Skeletal muscle tissue (tissue), 4 donors: ENCODE results near the gene CCDC28A. TPM values are rescaled to one million over a fixed set of nuclear protein-coding genes. Genes with fewer than 3 reads are reported as not detected.

ENCODE experiments used
- H3K27ac ChIP-seq: one replicate; pipeline ENCODE4 v1.7.0; 2013; ENCODE audit warnings: mild to moderate bottlenecking, low read depth, low read length, inconsistent platforms
- H3K27me3 ChIP-seq, 3 donors: one replicate each; pipeline ENCODE4 v1.7.0; 2013; ENCODE audit warnings: low read length in 3 of 3; ENCODE audit not compliant: control insufficient read depth in 3 of 3, insufficient read depth in 3 of 3
- H3K36me3 ChIP-seq, 3 donors: one replicate each; pipeline ENCODE4 v1.7.0; 2013; ENCODE audit warnings: low read length in 3 of 3; ENCODE audit not compliant: control insufficient read depth in 3 of 3, insufficient read depth in 3 of 3
- H3K4me1 ChIP-seq, 3 donors: one replicate each; pipeline ENCODE4 v1.7.0; 2013; ENCODE audit warnings: low read length in 3 of 3, mild to moderate bottlenecking in 3 of 3; ENCODE audit not compliant: control insufficient read depth in 3 of 3, insufficient read depth in 3 of 3
- H3K4me3 ChIP-seq, 3 donors: one replicate each; pipeline ENCODE4 v1.7.0; 2013; ENCODE audit warnings: low read length in 3 of 3
- H3K9ac ChIP-seq, 3 donors: one replicate each; pipeline ENCODE4 v1.7.0; 2013; ENCODE audit warnings: low read length in 3 of 3, mild to moderate bottlenecking in 3 of 3, moderate library complexity in 2 of 3, low read depth in 1 of 3
- H3K9me3 ChIP-seq, 3 donors: one replicate each; pipeline ENCODE4 v1.7.0; 2013; ENCODE audit warnings: low read length in 3 of 3; ENCODE audit not compliant: control insufficient read depth in 3 of 3
- total RNA-seq: library from RNA; depleted of rRNA; stranded (reverse); fragments of >200 nt; gene quantifications from one replicate; pipeline ENCODE4 v1.2.3, GENCODE V29; 2014
- donor health status: Osteomylitis.

Gene CCDC28A
- total RNA-seq, 1 donor from 2014 or later, result 11.0 TPM

- H3K4me3 ChIP-seq, result no peak overlapping the region
- H3K9me3 ChIP-seq, result no peaks in the 10 kb centered on the region
- no peaks in the 10 kb centered on the region for H3K4me1 ChIP-seq
- no peak overlapping the region for H3K9ac ChIP-seq
- no peak overlapping the region for H3K27ac ChIP-seq
- peaks cover 0 to 3% (median 0%) of the 10 kb centered on the region in 3 donors for H3K27me3 ChIP-seq
- H3K36me3 ChIP-seq, result no peaks in the 10 kb centered on the region
Observed at GRCh38 chr6:138809677-138810076, 36.1 kb downstream of the CCDC28A start.

- Histone ChIP-seq H3K27me3 (no peaks in the 10 kb centered on the region), H3K9ac (no peak overlapping the region), H3K4me3 (no peak overlapping the region), H3K27ac (no peak overlapping the region), H3K9me3 (no peaks in the 10 kb centered on the region), H3K36me3 (no peaks in the 10 kb centered on the region), H3K4me1 (no peaks in the 10 kb centered on the region)
Observed at GRCh38 chr6:138811866-138812265, 38.3 kb downstream of the CCDC28A start.

- Histone ChIP-seq H3K36me3 (no peaks in the 10 kb centered on the region), H3K27ac (no peak overlapping the region), H3K27me3 (no peaks in the 10 kb centered on the region), H3K4me1 (no peaks in the 10 kb centered on the region), H3K9ac (no peak overlapping the region), H3K9me3 (no peaks in the 10 kb centered on the region), H3K4me3 (no peak overlapping the region)
Observed at GRCh38 chr6:138814179-138814834, 40.7 kb downstream of the CCDC28A start.

- H3K27me3 ChIP-seq, result no peaks in the 10 kb centered on the region
- no peak overlapping the region for H3K4me3 ChIP-seq
- H3K9me3 ChIP-seq, result no peaks in the 10 kb centered on the region
- H3K27ac ChIP-seq, result no peak overlapping the region
- H3K9ac ChIP-seq, result no peak overlapping the region
- no peaks in the 10 kb centered on the region for H3K4me1 ChIP-seq
- H3K36me3 ChIP-seq, result no peaks in the 10 kb centered on the region
Observed at GRCh38 chr6:138815221-138815620, 41.7 kb downstream of the CCDC28A start.

- no peak overlapping the region for H3K27ac ChIP-seq
- no peak overlapping the region for H3K9ac ChIP-seq
Observed at GRCh38 chr6:138815797-138816528, 42.4 kb downstream of the CCDC28A start.

GRCh38 chr6:138817799-138818198, 44.2 kb downstream of the CCDC28A start:
- Histone ChIP-seq H3K4me1 (no peaks in the 10 kb centered on the region), H3K9ac (no peak overlapping the region), H3K9me3 (no peaks in the 10 kb centered on the region), H3K36me3 (no peaks in the 10 kb centered on the region), H3K27me3 (no peaks in the 10 kb centered on the region), H3K4me3 (no peak overlapping the region), H3K27ac (no peak overlapping the region)

More at GRCh38 chr6:138815797-138816528, 42.4 kb downstream of the CCDC28A start:
- Histone ChIP-seq H3K4me1 (no peaks in the 10 kb centered on the region), H3K27me3 (no peaks in the 10 kb centered on the region), H3K9me3 (no peaks in the 10 kb centered on the region), H3K4me3 (no peak overlapping the region), H3K36me3 (no peaks in the 10 kb centered on the region)

- Histone ChIP-seq H3K27me3 (no peaks in the 10 kb centered on the region), H3K36me3 (no peaks in the 10 kb centered on the region), H3K4me3 (no peak overlapping the region), H3K4me1 (no peaks in the 10 kb centered on the region), H3K27ac (no peak overlapping the region), H3K9ac (no peak overlapping the region), H3K9me3 (no peaks in the 10 kb centered on the region)
Observed at GRCh38 chr6:138818496-138819194, 45.1 kb downstream of the CCDC28A start.

- Histone ChIP-seq H3K27ac (no peak overlapping the region), H3K4me1 (no peaks in the 10 kb centered on the region), H3K36me3 (no peaks in the 10 kb centered on the region), H3K27me3 (no peaks in the 10 kb centered on the region), H3K9me3 (no peaks in the 10 kb centered on the region), H3K9ac (no peak overlapping the region), H3K4me3 (no peak overlapping the region)
Observed at GRCh38 chr6:138821519-138821918, 48.0 kb downstream of the CCDC28A start.

GRCh38 chr6:138824482-138825144, 51.0 kb downstream of the CCDC28A start:
- Histone ChIP-seq H3K4me1 (no peaks in the 10 kb centered on the region), H3K36me3 (no peaks in the 10 kb centered on the region), H3K27ac (no peak overlapping the region), H3K9ac (no peak overlapping the region), H3K4me3 (no peak overlapping the region), H3K27me3 (no peaks in the 10 kb centered on the region), H3K9me3 (no peaks in the 10 kb centered on the region)
